ENCODE data around the gene PACS2. TPM values are rescaled to one million over a fixed set of nuclear protein-coding genes. Genes with fewer than 3 reads are reported as not detected.
"Not testable (repeated sequence)": the region's sequence is repeated elsewhere in the genome, so short reads cannot be mapped to it uniquely, and the experiment has no call there.

PACS2 gene
- total RNA-seq, 2 experiments from 2014 or later = 57.7 to 61.5 TPM

GRCh38 chr14:105333020-105333490, 18.5 kb downstream of the PACS2 start:
- Histone ChIP-seq H3K27me3 (ENCODE audit: control insufficient read depth in 1 of 2, insufficient read depth in 2 of 2, low read length in 2 of 2) (no peaks in the 10 kb centered on the region), H3K4me1 (ENCODE audit: insufficient read depth, low read length) (peaks cover 41% of the 10 kb centered on the region), H3K4me3 (ENCODE audit: low read length) (no peak overlapping the region), H3K27ac (ENCODE audit: low read depth in 1 of 2, low read length in 2 of 2) (no peak overlapping the region), H3K36me3 (ENCODE audit: insufficient read depth, low read length) (peaks cover 3% of the 10 kb centered on the region), H3K9me3 (ENCODE audit: control insufficient read depth in 1 of 2, insufficient read depth in 1 of 2, low read length in 2 of 2) (no peaks in the 10 kb centered on the region)
- no peak for ATAC-seq (ENCODE audit: poor library complexity)
- DNase-seq = no peak
- peaks cover 34% of the 10 kb centered on the region for H3K4me1 Mint-ChIP-seq (ENCODE audit: low read depth)
- no peaks in the 10 kb centered on the region for H3K36me3 Mint-ChIP-seq (ENCODE audit: low read depth)
- H3K4me3 Mint-ChIP-seq = no peak overlapping the region
- no peak for TF ChIP-seq CTCF (IDR thresholded peaks at IDR 0.05)
- H3K27ac Mint-ChIP-seq = no peak overlapping the region
- ChIA-PET CTCF (no interaction called here), POLR2A (no interaction called here)
- intact Hi-C loops (cut with DNase I, micrococcal nuclease) = no loop called here
- no peaks in the 10 kb centered on the region for H3K9me3 Mint-ChIP-seq
- H3K27me3 Mint-ChIP-seq = no peaks in the 10 kb centered on the region

- peaks cover 29% of the 10 kb centered on the region for H3K4me1 Mint-ChIP-seq (ENCODE audit: low read depth)
Observed at GRCh38 chr14:105333613-105334364, 19.2 kb downstream of the PACS2 start.

GRCh38 chr14:105334383-105335230, 20.1 kb downstream of the PACS2 start:
- POLR2A ChIA-PET = no interaction called here
- no peak for ATAC-seq (ENCODE audit: poor library complexity)
- Mint-ChIP-seq H3K36me3 (ENCODE audit: low read depth) (no peaks in the 10 kb centered on the region), H3K4me1 (ENCODE audit: low read depth) (peaks cover 20% of the 10 kb centered on the region), H3K9me3 (no peaks in the 10 kb centered on the region), H3K4me3 (no peak overlapping the region), H3K27me3 (no peaks in the 10 kb centered on the region), H3K27ac (no peak overlapping the region)
- CTCF ChIA-PET = no interaction called here
- no peak for TF ChIP-seq CTCF (IDR thresholded peaks at IDR 0.05)
- DNase-seq = no peak
- Histone ChIP-seq H3K36me3 (ENCODE audit: insufficient read depth, low read length) (peaks cover 3% of the 10 kb centered on the region), H3K4me1 (ENCODE audit: insufficient read depth, low read length) (peaks cover 37% of the 10 kb centered on the region), H3K9me3 (ENCODE audit: control insufficient read depth in 1 of 2, insufficient read depth in 1 of 2, low read length in 2 of 2) (no peaks in the 10 kb centered on the region), H3K27ac (ENCODE audit: low read depth in 1 of 2, low read length in 2 of 2) (no peak overlapping the region), H3K27me3 (ENCODE audit: control insufficient read depth in 1 of 2, insufficient read depth in 2 of 2, low read length in 2 of 2) (no peaks in the 10 kb centered on the region), H3K4me3 (ENCODE audit: low read length) (no peak overlapping the region)
- intact Hi-C loops (cut with DNase I, micrococcal nuclease) = no loop called here

More at GRCh38 chr14:105333613-105334364, 19.2 kb downstream of the PACS2 start:
- Mint-ChIP-seq H3K4me3 (no peak overlapping the region), H3K36me3 (ENCODE audit: low read depth) (no peaks in the 10 kb centered on the region), H3K9me3 (no peaks in the 10 kb centered on the region), H3K27ac (no peak overlapping the region), H3K27me3 (no peaks in the 10 kb centered on the region)
- Histone ChIP-seq H3K4me3 (ENCODE audit: low read length) (no peak overlapping the region), H3K36me3 (ENCODE audit: insufficient read depth, low read length) (peaks cover 3% of the 10 kb centered on the region), H3K4me1 (ENCODE audit: insufficient read depth, low read length) (peaks cover 41% of the 10 kb centered on the region), H3K9me3 (ENCODE audit: control insufficient read depth in 1 of 2, insufficient read depth in 1 of 2, low read length in 2 of 2) (no peaks in the 10 kb centered on the region), H3K27me3 (ENCODE audit: control insufficient read depth in 1 of 2, insufficient read depth in 2 of 2, low read length in 2 of 2) (no peaks in the 10 kb centered on the region), H3K27ac (ENCODE audit: low read depth in 1 of 2, low read length in 2 of 2) (no peak overlapping the region)
- intact Hi-C loops (cut with DNase I, micrococcal nuclease) = no loop called here
- DNase-seq (no peak), ATAC-seq (ENCODE audit: poor library complexity) (no peak)
- TF ChIP-seq CTCF (IDR thresholded peaks at IDR 0.05) = no peak
- POLR2A ChIA-PET = no interaction called here
- CTCF ChIA-PET = no interaction called here

GRCh38 chr14:105335231-105335542, 20.6 kb downstream of the PACS2 start:
- CTCF ChIA-PET; H3K27me3 ChIP-seq (ENCODE audit: control insufficient read depth in 1 of 2, insufficient read depth in 2 of 2, low read length in 2 of 2); H3K36me3 ChIP-seq (ENCODE audit: insufficient read depth, low read length); H3K4me3 Mint-ChIP-seq; H3K36me3 Mint-ChIP-seq (ENCODE audit: low read depth); H3K27ac Mint-ChIP-seq; DNase-seq; ATAC-seq (ENCODE audit: poor library complexity); H3K27me3 Mint-ChIP-seq; H3K9me3 ChIP-seq (ENCODE audit: control insufficient read depth in 1 of 2, insufficient read depth in 1 of 2, low read length in 2 of 2); H3K27ac ChIP-seq (ENCODE audit: low read depth in 1 of 2, low read length in 2 of 2); POLR2A ChIA-PET; H3K4me3 ChIP-seq (ENCODE audit: low read length); H3K9me3 Mint-ChIP-seq; intact Hi-C loops (cut with DNase I, micrococcal nuclease): not testable (repeated sequence)
- H3K4me1 Mint-ChIP-seq (ENCODE audit: low read depth) = peaks cover 22% of the 10 kb centered on the region
- peaks cover 31% of the 10 kb centered on the region for H3K4me1 ChIP-seq (ENCODE audit: insufficient read depth, low read length)

Measured in CD4-positive, alpha-beta T cell (primary cell).